Measurements from ENCODE around the gene GLIS1. TPM values are rescaled to one million over a fixed set of nuclear protein-coding genes. Genes with fewer than 3 reads are reported as not detected.

GLIS1 gene
- total and polyA plus RNA-seq, 8 donors = 0.06 to 0.26 (median 0.13) TPM; not detected in 4

GRCh38 chr1:53634571-53634979 is 104.4 kb downstream of the GLIS1 start:
- DNase-seq = peak in 1 of 6 donors; percentile 22

GRCh38 chr1:53633073-53633704 is 105.8 kb downstream of the GLIS1 start:
- 79 to 86% methylated on average over 13 of the region's 13 CpGs for WGBS, 2 donors
- no peak overlapping the region for H3K27ac ChIP-seq
- no peak for ATAC-seq
- no peak for TF ChIP-seq CTCF (IDR thresholded peaks at IDR 0.05)
- no peak for FAIRE-seq
- H3K27me3 ChIP-seq = no peaks in the 10 kb centered on the region
- H3K9me3 ChIP-seq = no peaks in the 10 kb centered on the region
- DNase-seq = peak in 1 of 6 donors; percentile 23
- intact Hi-C loops (cut with DNase I) = no loop called here
- no peak overlapping the region for H3K4me3 ChIP-seq
- no peaks in the 10 kb centered on the region for H3K4me1 ChIP-seq
- H3K36me3 ChIP-seq = no peaks in the 10 kb centered on the region

More at GRCh38 chr1:53634571-53634979, 104.4 kb downstream of the GLIS1 start:
- Histone ChIP-seq H3K9me3 (no peaks in the 10 kb centered on the region), H3K4me3 (no peak overlapping the region), H3K4me1 (no peaks in the 10 kb centered on the region), H3K36me3 (no peaks in the 10 kb centered on the region), H3K27me3 (no peaks in the 10 kb centered on the region), H3K27ac (no peak overlapping the region)
- FAIRE-seq = no peak
- 74 to 77% methylated on average over 10 of the region's 10 CpGs for WGBS, 2 donors
- no peak for ATAC-seq
- no peak for TF ChIP-seq CTCF (IDR thresholded peaks at IDR 0.05)
- intact Hi-C loops (cut with DNase I) = no loop called here

GRCh38 chr1:53631622-53632310 is 107.2 kb downstream of the GLIS1 start:
- FAIRE-seq = no peak
- H3K4me1 ChIP-seq = no peaks in the 10 kb centered on the region
- no peak for ATAC-seq
- 76 to 83% methylated on average over 6 of the region's 6 CpGs for WGBS, 2 donors
- no peak overlapping the region for H3K27ac ChIP-seq
- no peaks in the 10 kb centered on the region for H3K27me3 ChIP-seq
- no peak for TF ChIP-seq CTCF (IDR thresholded peaks at IDR 0.05)
- H3K4me3 ChIP-seq = no peak overlapping the region
- intact Hi-C loops (cut with DNase I) = no loop called here
- DNase-seq = peak in 1 of 6 donors; percentile 17
- no peaks in the 10 kb centered on the region for H3K36me3 ChIP-seq
- no peaks in the 10 kb centered on the region for H3K9me3 ChIP-seq

- H3K4me3 ChIP-seq = no peak overlapping the region
- no peak for TF ChIP-seq CTCF (IDR thresholded peaks at IDR 0.05)
- no peak for FAIRE-seq
- H3K4me1 ChIP-seq = no peaks in the 10 kb centered on the region
- no peak for ATAC-seq
- DNase-seq = peak in 1 of 6 donors; percentile 28
- WGBS, 2 donors = 82 to 89% methylated on average over 7 of the region's 7 CpGs
- intact Hi-C loops (cut with DNase I) = no loop called here
- no peaks in the 10 kb centered on the region for H3K36me3 ChIP-seq
- no peaks in the 10 kb centered on the region for H3K9me3 ChIP-seq
- no peaks in the 10 kb centered on the region for H3K27me3 ChIP-seq
- H3K27ac ChIP-seq = no peak overlapping the region
Measured at GRCh38 chr1:53629101-53629691, 109.8 kb downstream of the GLIS1 start.
